CD14-positive monocyte (primary cell): ENCODE data around the gene SLC35B4. TPM values are rescaled to one million over a fixed set of nuclear protein-coding genes. Genes with fewer than 3 reads are reported as not detected.
A peak's percentile ranks its signal among the peaks of the same experiment; 100 is the strongest.

Source experiments
- DNase-seq, 3 donors: peaks; one replicate each; pipeline ENCODE4 v3.0.0-alpha.2; 2011 to 2022
- H2AFZ ChIP-seq: 2 replicates; pipeline ENCODE4 v1.6.0; 2012; ENCODE audit warnings: mild to moderate bottlenecking, low read depth, low read length, inconsistent platforms; ENCODE audit not compliant: insufficient read depth, poor library complexity, severe bottlenecking
- H3K27ac ChIP-seq, 2 donors: 1 replicate in 1 of 2; 2 replicates in 1 of 2; pipeline ENCODE4 v1.5.1; 2012 to 2013; ENCODE audit warnings: low read length in 2 of 2, control low read depth in 1 of 2, inconsistent platforms in 1 of 2, low read depth in 1 of 2, mild to moderate bottlenecking in 1 of 2
- H3K27me3 ChIP-seq, 2 donors: one replicate each; pipeline versions ENCODE4 v1.6.0 to v1.6.1; 2011 to 2013; ENCODE audit warnings: low read length in 2 of 2; ENCODE audit not compliant: control insufficient read depth in 2 of 2, insufficient read depth in 2 of 2
- H3K36me3 ChIP-seq, 2 donors: replicated peaks in 1 of 2; 1 replicate in 1 of 2; 2 replicates in 1 of 2; pipeline versions ENCODE4 v1.5.1 to v1.6.1; 2012 to 2013; ENCODE audit warnings: low read length in 2 of 2, control low read depth in 1 of 2, inconsistent platforms in 1 of 2, mild to moderate bottlenecking in 1 of 2; ENCODE audit not compliant: insufficient read depth in 2 of 2, control insufficient read depth in 1 of 2
- H3K4me1 ChIP-seq, 2 donors: 1 replicate in 1 of 2; 2 replicates in 1 of 2; pipeline versions ENCODE4 v1.5.1 to v1.6.1; 2012 to 2013; ENCODE audit warnings: low read length in 2 of 2, control low read depth in 1 of 2, inconsistent platforms in 1 of 2, mild to moderate bottlenecking in 1 of 2, moderate library complexity in 1 of 2; ENCODE audit not compliant: insufficient read depth in 2 of 2, control insufficient read depth in 1 of 2
- H3K4me2 ChIP-seq: replicated peaks from 2 replicates; pipeline ENCODE3; 2012; ENCODE audit warnings: low read length, moderate library complexity, mild to moderate bottlenecking; ENCODE audit not compliant: poor library complexity, severe bottlenecking; ENCODE audit errors: extremely low read depth
- H3K4me3 ChIP-seq, 3 experiments: fragments of 200-600 bp in 1 of 3; sonication (generic) in 1 of 3; replicated peaks in 1 of 3; 1 replicate in 2 of 3; 2 replicates in 1 of 3; pipeline ENCODE4 v1.5.1; 2011 to 2013; ENCODE audit warnings: low read length in 3 of 3, mild to moderate bottlenecking in 3 of 3, control low read depth in 2 of 3, low read depth in 2 of 3, inconsistent platforms in 1 of 3, moderate library complexity in 1 of 3
- H3K79me2 ChIP-seq: 2 replicates; pipeline ENCODE4 v1.6.0; 2012; ENCODE audit warnings: mild to moderate bottlenecking, control low read depth, inconsistent platforms, low read length, moderate library complexity; ENCODE audit not compliant: insufficient read depth
- H3K9ac ChIP-seq: 2 replicates; pipeline ENCODE4 v1.6.0; 2017; ENCODE audit warnings: low read length, mild to moderate bottlenecking; ENCODE audit not compliant: insufficient read depth, poor library complexity, severe bottlenecking
- H3K9me3 ChIP-seq, 2 donors: replicated peaks in 1 of 2; 1 replicate in 1 of 2; 2 replicates in 1 of 2; pipeline versions ENCODE4 v1.5.1 to v1.6.1; 2012 to 2013; ENCODE audit warnings: low read length in 2 of 2, control low read depth in 1 of 2; ENCODE audit not compliant: control insufficient read depth in 1 of 2, insufficient read depth in 1 of 2
- H4K20me1 ChIP-seq: 2 replicates; pipeline ENCODE4 v1.6.0; 2012; ENCODE audit warnings: mild to moderate bottlenecking, low read length, control low read depth, moderate library complexity; ENCODE audit not compliant: insufficient read depth
- H3K27ac Mint-ChIP-seq, 7 donors: one replicate each; pipeline ENCODE4 v1.8.0; 2020; ENCODE audit warnings: mild to moderate bottlenecking in 7 of 7, mixed read lengths in 7 of 7, moderate library complexity in 6 of 7, inconsistent platforms in 2 of 7
- H3K27me3 Mint-ChIP-seq, 3 donors: one replicate each; pipeline ENCODE4 v1.8.0; 2021 to 2022; ENCODE audit warnings: low read depth in 3 of 3, mild to moderate bottlenecking in 3 of 3, mixed read lengths in 3 of 3, moderate library complexity in 3 of 3, inconsistent platforms in 1 of 3
- H3K36me3 Mint-ChIP-seq, 2 donors: one replicate each; pipeline ENCODE4 v1.8.0; 2020; ENCODE audit warnings: mixed read lengths in 2 of 2, inconsistent platforms in 1 of 2, mild to moderate bottlenecking in 1 of 2
- H3K4me1 Mint-ChIP-seq: one replicate; pipeline ENCODE4 v1.8.0; 2020; ENCODE audit warnings: mild to moderate bottlenecking, mixed read lengths
- H3K4me3 Mint-ChIP-seq, 2 donors: one replicate each; pipeline ENCODE4 v1.8.0; 2020; ENCODE audit warnings: mild to moderate bottlenecking in 2 of 2, mixed read lengths in 2 of 2, moderate library complexity in 1 of 2
- H3K9me3 Mint-ChIP-seq, 7 donors: one replicate each; pipeline ENCODE4 v1.8.0; 2020 to 2022; ENCODE audit warnings: mixed read lengths in 7 of 7, mild to moderate bottlenecking in 6 of 7, moderate library complexity in 6 of 7, inconsistent platforms in 2 of 7
- WGBS: methylation state at CpG from one replicate; pipeline ENCODE4 v1.1.5; 2013; ENCODE audit warnings: missing lambda C conversion rate; ENCODE audit not compliant: insufficient coverage; 5-methylcytosine and 5-hydroxymethylcytosine counted together
- intact Hi-C, 2 donors: fragments of 100-400 bp; cut with micrococcal nuclease; formaldehyde crosslinking; loops; one replicate each; pipeline versions ENCODE4 v1.15.0 to v1.15.1; 2023
- polyA plus RNA-seq, 3 donors: library from polyadenylated mRNA; depleted of rRNA in 1 of 3; unstranded in 2 of 3; stranded (reverse) in 1 of 3; fragments of 300-500 nt in 2 of 3; fragments of >200 nt in 1 of 3; fragmentation: Illumina TruSeq in 2 of 3; gene quantifications; 1 replicate in 2 of 3; 2 replicates in 1 of 3; pipeline ENCODE4 v1.2.3, GENCODE V29; 2012 to 2021
- TF ChIP-seq, protein P1 (sequence below): fragments of 200-600 bp; IDR thresholded peaks from one replicate; pipeline ENCODE4 v1.8.0; 2022; ENCODE audit warnings: antibody characterized with exemption, mild to moderate bottlenecking

SLC35B4 gene
- polyA plus RNA-seq, 3 donors: 9.4 to 21.1 (median 12.7) TPM

DNA sequence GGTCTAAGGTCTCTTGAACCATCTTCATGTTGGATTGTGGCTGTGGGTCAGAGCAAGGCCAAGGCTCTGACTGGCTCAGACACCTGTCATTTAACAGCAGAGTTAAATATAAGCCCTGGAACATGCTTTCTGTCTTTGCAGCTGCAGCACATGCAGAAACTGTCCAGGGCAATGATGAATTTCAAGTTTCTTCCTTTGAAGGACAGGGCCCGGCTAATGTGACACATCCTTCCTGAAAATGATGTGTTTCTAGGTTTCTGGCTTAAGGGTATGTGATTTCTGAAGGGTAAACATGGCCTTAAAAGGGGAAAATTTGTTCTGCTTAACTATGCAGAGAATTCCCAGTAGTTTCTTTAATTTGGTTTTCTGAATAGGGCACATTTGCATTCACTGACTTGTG is 34.0 kb upstream of the SLC35B4 start:
- Mint-ChIP-seq H3K27ac (no peak overlapping the region), H3K4me1 (peaks cover under 1% of the 10 kb centered on the region), H3K27me3 (peaks cover 0 to 2% (median 2%) of the 10 kb centered on the region in 3 donors), H3K36me3 (no peaks in the 10 kb centered on the region), H3K9me3 (peaks cover 0 to 1% (median 0%) of the 10 kb centered on the region in 7 donors), H3K4me3 (no peak overlapping the region)
- Histone ChIP-seq H3K4me1 (peaks cover under 1 to 4% of the 10 kb centered on the region in 2 donors), H3K9ac (no peak overlapping the region), H4K20me1 (no peaks in the 10 kb centered on the region), H2AFZ (no peak overlapping the region), H3K27me3 (no peaks in the 10 kb centered on the region), H3K4me3 (no peak overlapping the region), H3K27ac (no peak overlapping the region), H3K36me3 (no peaks in the 10 kb centered on the region), H3K4me2 (no peak overlapping the region), H3K9me3 (no peaks in the 10 kb centered on the region), H3K79me2 (no peaks in the 10 kb centered on the region)
- no peak for DNase-seq
- intact Hi-C loops: no loop called here
- TF ChIP-seq, protein P1, sequence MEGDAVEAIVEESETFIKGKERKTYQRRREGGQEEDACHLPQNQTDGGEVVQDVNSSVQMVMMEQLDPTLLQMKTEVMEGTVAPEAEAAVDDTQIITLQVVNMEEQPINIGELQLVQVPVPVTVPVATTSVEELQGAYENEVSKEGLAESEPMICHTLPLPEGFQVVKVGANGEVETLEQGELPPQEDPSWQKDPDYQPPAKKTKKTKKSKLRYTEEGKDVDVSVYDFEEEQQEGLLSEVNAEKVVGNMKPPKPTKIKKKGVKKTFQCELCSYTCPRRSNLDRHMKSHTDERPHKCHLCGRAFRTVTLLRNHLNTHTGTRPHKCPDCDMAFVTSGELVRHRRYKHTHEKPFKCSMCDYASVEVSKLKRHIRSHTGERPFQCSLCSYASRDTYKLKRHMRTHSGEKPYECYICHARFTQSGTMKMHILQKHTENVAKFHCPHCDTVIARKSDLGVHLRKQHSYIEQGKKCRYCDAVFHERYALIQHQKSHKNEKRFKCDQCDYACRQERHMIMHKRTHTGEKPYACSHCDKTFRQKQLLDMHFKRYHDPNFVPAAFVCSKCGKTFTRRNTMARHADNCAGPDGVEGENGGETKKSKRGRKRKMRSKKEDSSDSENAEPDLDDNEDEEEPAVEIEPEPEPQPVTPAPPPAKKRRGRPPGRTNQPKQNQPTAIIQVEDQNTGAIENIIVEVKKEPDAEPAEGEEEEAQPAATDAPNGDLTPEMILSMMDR: no peak
- WGBS: 0% methylated on average over 1 of the region's 1 CpG

GRCh38 chr7:134347567-134347966 is 30.8 kb upstream of the SLC35B4 start:
- Histone ChIP-seq H3K36me3 (no peaks in the 10 kb centered on the region), H3K79me2 (no peaks in the 10 kb centered on the region), H3K4me3 (no peak overlapping the region), H3K27me3 (no peaks in the 10 kb centered on the region), H3K9me3 (no peaks in the 10 kb centered on the region), H2AFZ (no peak overlapping the region), H3K4me2 (no peak overlapping the region), H3K27ac (no peak overlapping the region), H3K9ac (no peak overlapping the region), H4K20me1 (no peaks in the 10 kb centered on the region), H3K4me1 (no peaks in the 10 kb centered on the region)
- H3K4me3 Mint-ChIP-seq: no peak overlapping the region
- peaks cover 0 to 1% (median 0%) of the 10 kb centered on the region in 7 donors for H3K9me3 Mint-ChIP-seq
- intact Hi-C loops: no loop called here
- no peaks in the 10 kb centered on the region for H3K4me1 Mint-ChIP-seq
- H3K27me3 Mint-ChIP-seq: peaks cover 2 to 5% (median 4%) of the 10 kb centered on the region in 3 donors
- 100% methylated on average over 3 of the region's 5 CpGs for WGBS
- H3K36me3 Mint-ChIP-seq: no peaks in the 10 kb centered on the region
- TF ChIP-seq, protein P1: no peak
- DNase-seq: no peak
- H3K27ac Mint-ChIP-seq: peak overlapping the region in 1 of 7 donors; percentile 2
